Naive B cell (primary cell): Measurements from ENCODE around the gene MCC. TPM values are rescaled to one million over a fixed set of nuclear protein-coding genes. Genes with fewer than 3 reads are reported as not detected.
A peak's percentile ranks its signal among the peaks of the same experiment; 100 is the strongest.

ENCODE experiments used
- ATAC-seq, 2 donors: fragments of 150-1000 bp; cut with Tn5 transposase; 2 replicates each; pipeline ENCODE4 v1.10.0; 2021; ENCODE audit warnings: low read depth in 2 of 2, mild to moderate bottlenecking in 2 of 2, moderate library complexity in 2 of 2
- DNase-seq: peaks from one replicate; pipeline ENCODE4 v3.0.0; 2022
- H3K27ac Mint-ChIP-seq, 6 donors: one replicate each; pipeline ENCODE4 v1.8.0; 2020 to 2022; ENCODE audit warnings: mild to moderate bottlenecking in 6 of 6, mixed read lengths in 6 of 6, moderate library complexity in 5 of 6, inconsistent platforms in 2 of 6
- H3K27me3 Mint-ChIP-seq, 3 donors: one replicate each; pipeline ENCODE4 v1.8.0; 2021 to 2022; ENCODE audit warnings: mixed read lengths in 3 of 3, mild to moderate bottlenecking in 1 of 3
- H3K36me3 Mint-ChIP-seq, 2 donors: one replicate each; pipeline ENCODE4 v1.8.0; 2020 to 2022; ENCODE audit warnings: mixed read lengths in 2 of 2, inconsistent platforms in 1 of 2, mild to moderate bottlenecking in 1 of 2
- H3K4me1 Mint-ChIP-seq, 3 donors: one replicate each; pipeline ENCODE4 v1.8.0; 2020 to 2022; ENCODE audit warnings: mixed read lengths in 3 of 3, inconsistent platforms in 1 of 3, mild to moderate bottlenecking in 1 of 3, moderate library complexity in 1 of 3
- H3K4me3 Mint-ChIP-seq, 8 donors: one replicate each; pipeline ENCODE4 v1.8.0; 2020 to 2022; ENCODE audit warnings: mild to moderate bottlenecking in 8 of 8, mixed read lengths in 8 of 8, moderate library complexity in 8 of 8, inconsistent platforms in 2 of 8
- H3K9me3 Mint-ChIP-seq, 7 donors: one replicate each; pipeline ENCODE4 v1.8.0; 2020 to 2022; ENCODE audit warnings: mixed read lengths in 7 of 7, mild to moderate bottlenecking in 5 of 7, inconsistent platforms in 2 of 7, moderate library complexity in 1 of 7
- polyA plus RNA-seq, 6 donors: library from polyadenylated mRNA; unstranded; fragments of 300-500 nt; fragmentation: Illumina TruSeq; gene quantifications; one replicate each; pipeline ENCODE4 v1.2.3, GENCODE V29; 2021; ENCODE audit warnings: low read depth in 6 of 6

Gene MCC
- polyA plus RNA-seq, 6 donors from 2014 or later = 0.16 to 0.56 (median 0.31) TPM; not detected in 1

DNA sequence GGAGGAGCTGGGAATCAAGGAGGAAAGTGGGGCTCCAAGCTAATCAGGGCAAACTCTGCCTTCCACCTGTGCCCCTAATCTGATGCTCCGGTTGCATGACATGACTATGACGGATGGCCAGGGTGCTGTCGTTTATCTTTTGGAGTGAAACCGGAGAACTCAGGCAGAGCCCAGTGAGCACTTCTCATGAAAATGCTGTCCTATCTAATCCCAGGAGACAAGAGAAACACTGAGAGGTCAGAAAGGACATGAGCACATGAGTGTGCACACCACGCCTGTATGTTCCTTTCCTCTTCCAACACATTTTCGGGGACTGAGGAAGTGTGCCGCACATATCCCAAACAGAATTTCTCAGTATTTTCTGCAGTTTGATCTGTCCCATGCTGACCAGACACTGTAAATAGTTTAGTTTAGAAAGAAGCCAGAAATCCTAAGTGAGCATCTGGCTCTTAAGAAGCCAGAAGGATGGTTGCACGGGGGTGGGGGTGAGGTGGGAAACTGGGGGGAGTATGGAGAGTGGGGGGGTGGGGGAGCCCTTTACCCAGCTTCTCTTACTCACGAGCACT lies 270.6 kb downstream of the MCC start:
- no peak for ATAC-seq
- Mint-ChIP-seq H3K36me3 (no peaks in the 10 kb centered on the region), H3K4me1 (no peaks in the 10 kb centered on the region), H3K27me3 (peaks cover 2 to 15% (median 14%) of the 10 kb centered on the region in 3 donors), H3K9me3 (no peaks in the 10 kb centered on the region), H3K4me3 (no peak overlapping the region), H3K27ac (no peak overlapping the region)
- DNase-seq = no peak

DNA sequence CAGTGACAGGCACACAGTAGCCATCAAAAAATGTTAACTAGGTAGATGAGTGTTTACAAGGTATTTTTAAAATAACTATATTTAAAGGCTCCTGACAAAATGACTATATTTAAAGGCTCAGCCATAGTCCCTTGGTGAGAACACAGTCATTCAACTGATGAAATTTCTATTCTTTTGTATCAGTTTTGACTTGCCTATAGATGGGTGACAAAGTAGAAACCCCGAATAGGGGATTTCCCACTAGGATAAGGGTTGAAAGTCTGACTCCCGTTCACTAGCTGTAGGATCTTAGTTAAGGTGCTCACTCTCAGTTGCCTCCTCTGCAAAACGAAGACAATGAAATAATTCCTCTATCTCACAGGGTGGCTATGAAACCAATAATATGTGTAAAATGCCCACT lies 271.7 kb downstream of the MCC start:
- Mint-ChIP-seq H3K9me3 (no peaks in the 10 kb centered on the region), H3K27ac (peak overlapping the region in 1 of 6 donors; percentile 30)

DNA sequence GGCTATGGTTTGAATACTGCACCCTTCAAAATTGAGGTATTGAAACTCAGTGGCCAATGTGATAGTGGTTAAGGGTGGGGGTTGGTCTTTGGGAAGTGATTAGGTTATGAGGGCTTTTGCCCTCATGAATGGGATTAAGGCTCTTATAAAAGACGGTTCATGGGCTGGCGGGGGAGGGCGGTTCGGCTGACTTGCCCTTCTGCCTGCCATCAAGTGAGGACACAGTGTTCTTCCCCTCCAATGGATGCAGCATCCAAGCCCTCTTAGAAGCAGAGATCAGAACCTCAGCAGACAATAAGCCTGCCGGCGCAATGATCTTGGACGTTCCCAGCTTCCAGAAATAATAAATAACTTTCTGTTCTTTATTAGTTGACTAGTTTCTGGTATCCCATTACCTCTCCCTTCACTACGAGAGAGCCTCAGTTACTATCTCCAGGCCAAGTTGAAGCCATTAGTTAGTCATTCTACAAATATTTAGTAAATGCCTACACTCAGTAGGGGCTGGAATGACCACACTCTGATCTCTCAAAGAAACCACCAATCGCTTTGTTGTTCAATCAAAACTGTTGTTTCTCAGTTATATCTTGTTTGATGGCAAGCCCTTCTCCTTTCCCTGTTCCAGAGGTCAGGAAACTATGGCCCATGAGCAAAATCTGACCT lies 272.7 kb downstream of the MCC start:
- no peak for DNase-seq
- H3K9me3 Mint-ChIP-seq = no peaks in the 10 kb centered on the region

More for the DNA sequence above, 271.7 kb downstream of the MCC start:
- Mint-ChIP-seq H3K4me3 (no peak overlapping the region), H3K36me3 (no peaks in the 10 kb centered on the region), H3K4me1 (no peaks in the 10 kb centered on the region), H3K27me3 (peaks cover 0 to 10% (median 10%) of the 10 kb centered on the region in 3 donors)
- DNase-seq (no peak), ATAC-seq (no peak)

DNA sequence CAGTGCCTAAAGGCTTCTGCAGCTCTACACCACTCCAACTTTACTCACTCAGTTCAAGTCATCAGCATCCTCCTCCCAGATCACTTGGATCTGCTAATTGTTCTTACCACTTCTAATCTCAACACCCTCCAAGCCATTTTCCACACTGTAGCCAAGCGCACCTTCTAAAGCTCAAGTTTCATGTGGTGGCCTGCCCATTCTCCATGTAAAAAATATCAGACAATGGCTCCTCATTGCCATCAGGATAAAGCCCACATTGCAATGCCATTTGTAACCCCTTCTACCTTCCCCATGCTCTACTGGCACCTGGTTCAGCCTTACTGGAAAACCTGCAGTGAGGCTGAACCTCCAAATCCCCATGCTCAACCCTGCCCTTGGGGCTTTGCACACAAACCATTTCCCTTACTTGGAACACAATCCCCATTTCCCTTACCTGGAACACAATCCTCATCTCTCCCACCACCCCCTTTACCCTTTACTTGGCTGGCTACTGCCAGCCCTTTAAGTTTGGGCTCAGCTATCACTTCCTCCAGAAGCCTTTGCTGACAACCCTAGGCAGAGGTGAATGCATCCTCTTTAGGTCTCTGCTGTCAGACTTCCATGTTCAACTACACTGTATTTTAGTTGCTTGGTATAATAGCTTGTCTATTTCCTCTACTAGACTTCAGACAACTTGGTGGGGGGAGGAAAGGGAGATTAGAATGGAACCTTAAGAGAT lies 273.5 kb downstream of the MCC start:
- peak overlapping the region in 2 of 8 donors; percentile 31 to 37 for H3K4me3 Mint-ChIP-seq
- H3K9me3 Mint-ChIP-seq = no peaks in the 10 kb centered on the region
- DNase-seq (no peak), ATAC-seq (no peak)
- no peaks in the 10 kb centered on the region for H3K4me1 Mint-ChIP-seq
- H3K27me3 Mint-ChIP-seq = peaks cover 5 to 20% (median 10%) of the 10 kb centered on the region in 3 donors
- H3K36me3 Mint-ChIP-seq = no peaks in the 10 kb centered on the region
- no peak overlapping the region for H3K27ac Mint-ChIP-seq

More for the DNA sequence above, 272.7 kb downstream of the MCC start:
- H3K4me3 Mint-ChIP-seq = no peak overlapping the region
- peaks cover 0 to 15% (median 10%) of the 10 kb centered on the region in 3 donors for H3K27me3 Mint-ChIP-seq
- ATAC-seq = no peak
- H3K36me3 Mint-ChIP-seq = no peaks in the 10 kb centered on the region
- no peak overlapping the region for H3K27ac Mint-ChIP-seq
- no peaks in the 10 kb centered on the region for H3K4me1 Mint-ChIP-seq

DNA sequence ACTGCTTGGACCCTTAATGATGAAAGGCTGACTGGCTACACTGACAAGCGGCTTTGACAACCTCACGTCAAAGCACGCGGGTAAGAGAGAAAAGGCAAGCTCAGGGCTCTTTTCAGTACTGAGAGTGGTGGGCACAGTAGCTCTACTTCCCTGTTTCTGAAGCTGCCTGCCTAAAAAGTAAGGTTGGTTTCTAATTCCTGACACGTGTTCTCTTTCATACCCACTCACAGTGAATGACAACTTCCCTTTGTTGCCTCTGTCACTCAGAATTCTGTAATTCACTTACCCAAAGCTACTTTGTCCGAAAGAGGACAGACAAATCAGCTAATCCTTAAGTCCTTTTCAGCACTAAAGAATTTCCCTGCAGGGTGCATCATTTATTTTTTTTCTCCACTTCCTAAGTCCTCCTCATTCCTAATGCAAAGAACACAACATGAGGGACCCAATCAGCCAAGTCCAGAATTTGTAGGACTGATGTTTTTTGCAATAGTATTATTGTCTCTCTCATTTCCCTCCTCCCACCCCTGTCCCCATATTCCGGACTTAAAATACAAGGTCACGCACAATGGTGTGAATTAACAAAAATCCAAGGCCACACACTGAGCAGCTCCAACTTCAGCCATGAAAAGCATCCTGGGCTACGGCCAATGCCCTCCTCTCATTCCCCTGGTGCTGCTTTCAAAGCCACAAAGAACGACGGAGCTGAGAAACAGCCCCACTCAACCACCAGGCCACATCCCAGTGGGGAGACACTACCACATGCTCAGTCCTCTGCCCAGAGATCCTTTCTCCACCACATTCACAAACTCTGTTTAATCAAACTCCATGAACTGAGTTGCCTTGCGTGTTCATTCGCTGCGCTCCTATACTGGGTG lies 274.5 kb downstream of the MCC start:
- no peak overlapping the region for H3K4me3 Mint-ChIP-seq
- peaks cover 5 to 20% (median 10%) of the 10 kb centered on the region in 3 donors for H3K27me3 Mint-ChIP-seq
- H3K4me1 Mint-ChIP-seq = no peaks in the 10 kb centered on the region
- no peaks in the 10 kb centered on the region for H3K36me3 Mint-ChIP-seq
- no peak for DNase-seq
- no peak for ATAC-seq
- H3K27ac Mint-ChIP-seq = no peak overlapping the region
- no peaks in the 10 kb centered on the region for H3K9me3 Mint-ChIP-seq

DNA sequence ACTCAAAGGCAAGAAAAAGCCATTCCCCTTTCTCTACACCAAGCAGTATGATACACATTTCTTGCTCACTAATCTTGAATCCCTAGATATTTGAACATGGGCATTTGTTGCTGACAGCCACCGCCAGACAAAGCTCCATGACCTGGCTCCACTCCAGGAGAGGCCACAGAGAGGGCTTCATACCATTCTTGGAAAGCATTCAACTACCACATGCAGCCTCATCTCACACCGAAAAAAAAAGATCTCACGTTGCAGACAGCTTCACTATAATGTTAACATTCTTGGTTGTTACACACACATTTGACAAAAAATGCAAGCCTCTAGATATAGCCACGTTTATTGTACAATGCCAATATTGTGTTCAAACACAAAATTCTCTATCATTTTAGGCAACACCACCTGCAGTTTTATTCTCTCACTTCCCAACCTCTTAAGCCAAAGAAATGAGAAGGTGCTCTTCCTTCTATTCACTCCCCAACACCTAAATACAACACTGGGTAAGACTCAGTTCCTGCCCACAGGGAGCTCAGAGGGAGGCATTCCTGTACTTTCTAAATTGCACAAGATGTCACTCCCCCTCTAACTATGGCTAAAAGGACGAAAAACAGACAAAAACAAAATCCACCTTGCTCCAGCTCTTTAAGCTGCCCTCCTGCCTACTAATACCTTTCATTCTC lies 275.9 kb downstream of the MCC start:
- DNase-seq = no peak
- Mint-ChIP-seq H3K27me3 (peaks cover 5 to 10% (median 10%) of the 10 kb centered on the region in 3 donors), H3K4me1 (no peaks in the 10 kb centered on the region), H3K27ac (no peak overlapping the region), H3K4me3 (no peak overlapping the region), H3K36me3 (no peaks in the 10 kb centered on the region), H3K9me3 (no peaks in the 10 kb centered on the region)
- no peak for ATAC-seq

DNA sequence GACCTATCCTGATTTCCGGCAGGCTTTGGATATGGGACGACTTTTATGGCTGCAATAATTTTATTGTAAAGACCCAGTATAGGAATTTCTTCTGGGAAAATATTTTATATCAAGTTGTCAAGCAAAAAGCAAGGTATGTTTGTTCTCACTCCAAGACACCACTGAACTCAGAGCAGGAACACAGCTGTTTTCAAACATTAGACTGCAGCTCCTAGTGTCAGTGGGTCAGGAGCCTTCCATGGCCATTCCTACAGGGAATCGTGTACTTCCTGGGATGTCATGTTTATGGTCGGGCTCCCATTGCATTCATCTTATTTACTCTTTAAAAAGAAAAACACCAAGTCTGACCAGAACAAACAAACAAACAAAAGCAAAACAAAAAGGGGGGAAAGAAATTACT lies 278.8 kb downstream of the MCC start:
- Mint-ChIP-seq H3K36me3 (no peaks in the 10 kb centered on the region), H3K9me3 (no peaks in the 10 kb centered on the region), H3K4me3 (no peak overlapping the region), H3K27me3 (peaks cover 0 to 14% (median 12%) of the 10 kb centered on the region in 3 donors), H3K27ac (no peak overlapping the region), H3K4me1 (no peaks in the 10 kb centered on the region)
- DNase-seq = no peak
- ATAC-seq = no peak

DNA sequence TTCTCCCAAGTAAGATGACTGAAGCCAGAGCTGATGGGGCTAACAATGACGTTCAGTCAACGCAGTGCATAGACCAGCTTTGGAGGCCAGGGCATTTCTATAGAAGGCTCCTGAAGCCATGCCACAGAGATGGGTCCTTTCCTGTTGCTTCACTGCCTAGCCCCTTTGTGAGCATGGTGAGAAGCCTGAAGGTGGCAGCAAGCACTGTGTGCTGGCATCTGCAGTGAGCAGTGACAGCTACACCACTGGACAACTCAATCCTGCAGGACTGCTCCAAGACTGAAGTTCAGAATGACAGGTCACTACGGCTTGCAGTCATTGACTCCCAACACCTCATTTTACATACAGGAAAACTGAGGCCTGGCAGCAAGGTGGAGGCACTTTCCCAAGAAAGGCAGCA lies 282.4 kb downstream of the MCC start:
- Mint-ChIP-seq H3K27ac (no peak overlapping the region), H3K36me3 (no peaks in the 10 kb centered on the region), H3K9me3 (no peaks in the 10 kb centered on the region), H3K4me1 (no peaks in the 10 kb centered on the region), H3K27me3 (peaks cover 0 to 19% (median 16%) of the 10 kb centered on the region in 3 donors), H3K4me3 (no peak overlapping the region)
- no peak for ATAC-seq
- no peak for DNase-seq

DNA sequence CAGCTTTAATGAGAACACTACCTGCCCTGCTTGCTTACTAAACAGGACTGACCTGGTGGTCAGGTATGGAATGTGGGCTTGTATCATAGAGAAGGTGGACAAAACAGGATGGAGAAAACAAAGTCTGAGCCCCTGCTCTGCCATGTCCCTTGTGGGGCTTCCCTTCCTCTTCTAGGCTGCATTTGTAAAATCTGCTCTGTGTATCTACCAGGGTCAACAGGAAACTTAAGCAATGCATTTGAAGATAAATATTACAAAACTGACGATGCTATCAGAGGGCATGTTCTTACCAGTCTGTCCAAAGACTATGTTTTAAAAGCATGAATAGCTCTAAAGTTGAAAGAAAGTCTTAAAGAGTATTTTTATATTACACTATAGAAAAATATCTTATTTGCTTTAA lies 282.9 kb downstream of the MCC start:
- H3K27ac Mint-ChIP-seq = no peak overlapping the region
- H3K27me3 Mint-ChIP-seq = peaks cover 0 to 19% (median 14%) of the 10 kb centered on the region in 3 donors
- H3K4me1 Mint-ChIP-seq = no peaks in the 10 kb centered on the region
- H3K9me3 Mint-ChIP-seq = no peaks in the 10 kb centered on the region
- DNase-seq (no peak), ATAC-seq (no peak)
- H3K36me3 Mint-ChIP-seq = no peaks in the 10 kb centered on the region
- H3K4me3 Mint-ChIP-seq = no peak overlapping the region

DNA sequence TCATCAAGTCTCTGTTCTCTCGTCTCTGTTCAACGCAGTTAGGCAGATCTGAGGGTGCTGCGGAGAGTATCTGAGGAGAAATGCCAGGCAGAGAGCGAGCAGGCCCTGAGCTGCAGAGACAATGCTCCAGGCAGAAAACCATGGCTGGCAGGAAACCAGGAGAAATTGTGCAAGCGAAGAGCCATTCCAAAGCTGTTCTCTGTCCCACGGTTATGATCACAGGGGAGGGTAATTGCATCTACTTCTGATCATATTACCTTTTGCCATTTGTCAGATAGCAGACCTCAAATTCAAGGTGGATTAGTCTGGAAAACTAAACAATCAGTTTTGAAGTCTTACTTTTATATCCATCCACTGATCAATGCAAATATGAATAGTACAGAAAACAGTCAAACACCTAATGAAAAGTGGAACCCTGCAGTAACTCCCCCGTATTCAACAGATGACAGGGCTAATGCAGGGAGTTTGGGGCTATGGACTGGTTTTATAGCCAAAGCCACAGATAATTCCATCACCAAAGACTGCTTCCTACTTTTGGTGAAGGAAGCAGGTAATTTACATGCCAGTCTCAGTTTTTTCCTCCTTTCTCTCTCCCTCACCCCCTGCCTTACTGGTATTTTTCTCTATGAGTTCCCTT lies 283.6 kb downstream of the MCC start:
- H3K27ac Mint-ChIP-seq = peak overlapping the region in 2 of 6 donors; percentile 16 to 20
- no peaks in the 10 kb centered on the region for H3K36me3 Mint-ChIP-seq
- ATAC-seq = no peak
- no peaks in the 10 kb centered on the region for H3K9me3 Mint-ChIP-seq
- H3K4me3 Mint-ChIP-seq = no peak overlapping the region
- no peak for DNase-seq
- H3K4me1 Mint-ChIP-seq = no peaks in the 10 kb centered on the region
- peaks cover 0 to 14% (median 13%) of the 10 kb centered on the region in 3 donors for H3K27me3 Mint-ChIP-seq

DNA sequence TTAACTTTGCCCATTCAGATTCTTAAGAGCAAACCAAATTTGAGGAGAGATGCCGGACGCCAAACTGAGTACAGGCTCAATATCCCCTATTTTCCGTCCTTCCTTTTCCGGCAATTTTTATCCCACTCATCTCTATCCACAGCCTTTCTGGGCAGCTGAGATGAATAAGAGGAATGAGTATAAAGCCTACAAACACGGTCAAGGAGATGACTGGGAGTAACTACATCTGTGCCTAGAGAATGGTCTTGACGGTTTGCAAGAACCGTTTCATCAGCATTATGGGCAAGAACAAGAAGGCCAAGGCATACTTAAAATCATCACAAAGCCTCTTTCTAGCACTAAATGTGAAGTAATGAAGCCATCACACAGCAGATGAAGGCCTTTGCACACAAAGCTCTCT lies 284.3 kb downstream of the MCC start:
- DNase-seq = no peak
- Mint-ChIP-seq H3K27me3 (peaks cover 0 to 21% (median 14%) of the 10 kb centered on the region in 3 donors), H3K4me1 (no peaks in the 10 kb centered on the region), H3K27ac (no peak overlapping the region), H3K9me3 (no peaks in the 10 kb centered on the region), H3K36me3 (no peaks in the 10 kb centered on the region), H3K4me3 (no peak overlapping the region)
- ATAC-seq = no peak

DNA sequence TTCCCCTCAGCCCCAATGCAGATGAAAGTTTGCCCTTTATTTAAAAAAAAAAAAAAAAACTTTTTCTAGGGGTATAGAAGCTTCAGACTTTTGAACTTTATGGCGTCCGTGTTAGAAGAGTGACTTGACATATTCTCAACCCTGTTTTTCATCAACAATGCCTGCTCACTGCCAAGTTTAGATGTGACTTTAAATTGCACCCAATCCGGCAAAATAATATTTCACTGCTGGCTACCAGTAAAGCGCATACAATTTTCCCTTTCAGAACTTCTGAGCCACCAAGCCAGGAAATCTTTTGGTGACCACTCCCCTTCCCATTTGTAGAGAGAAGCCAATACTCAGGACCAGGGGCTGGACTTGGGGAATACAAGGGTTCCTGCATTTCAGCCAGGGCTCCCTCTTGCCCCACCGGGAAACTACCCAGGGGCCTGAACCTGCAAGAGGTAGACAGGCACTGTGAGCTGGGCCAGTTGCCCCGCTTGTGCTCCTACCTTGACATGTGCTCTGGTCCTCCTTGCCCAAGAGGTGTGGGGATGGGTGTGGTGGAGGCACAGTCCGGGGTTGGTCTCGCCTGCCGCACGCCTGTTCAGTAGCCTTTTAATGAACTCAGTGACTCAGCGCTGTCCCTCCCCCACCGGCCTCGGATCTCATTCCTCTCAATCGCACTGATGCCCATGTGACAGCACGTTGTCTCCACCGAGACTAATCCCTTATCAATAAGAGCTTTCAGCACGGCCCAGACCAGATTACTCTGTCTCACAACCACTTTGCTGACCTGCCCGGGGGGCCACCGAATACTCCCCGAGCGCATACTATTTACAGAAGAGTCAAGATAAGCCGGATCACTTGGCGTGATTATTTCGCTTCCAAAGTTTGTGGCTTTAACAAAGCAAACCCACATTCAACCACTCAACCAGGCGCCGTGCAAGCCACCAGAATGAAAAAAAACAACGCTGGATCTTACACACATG lies 285.2 kb downstream of the MCC start:
- Mint-ChIP-seq H3K4me3 (no peak overlapping the region), H3K27me3 (peaks cover 0 to 24% (median 14%) of the 10 kb centered on the region in 3 donors), H3K36me3 (no peaks in the 10 kb centered on the region), H3K9me3 (no peaks in the 10 kb centered on the region), H3K27ac (no peak overlapping the region), H3K4me1 (no peaks in the 10 kb centered on the region)
- ATAC-seq (no peak), DNase-seq (no peak)
